ENCODE results near the gene ZNF428. TPM values are rescaled to one million over a fixed set of nuclear protein-coding genes. Genes with fewer than 3 reads are reported as not detected.

ZNF428 gene
- total and polyA plus RNA-seq, 10 donors, result 19.9 to 54.7 (median 27.7) TPM

DNA sequence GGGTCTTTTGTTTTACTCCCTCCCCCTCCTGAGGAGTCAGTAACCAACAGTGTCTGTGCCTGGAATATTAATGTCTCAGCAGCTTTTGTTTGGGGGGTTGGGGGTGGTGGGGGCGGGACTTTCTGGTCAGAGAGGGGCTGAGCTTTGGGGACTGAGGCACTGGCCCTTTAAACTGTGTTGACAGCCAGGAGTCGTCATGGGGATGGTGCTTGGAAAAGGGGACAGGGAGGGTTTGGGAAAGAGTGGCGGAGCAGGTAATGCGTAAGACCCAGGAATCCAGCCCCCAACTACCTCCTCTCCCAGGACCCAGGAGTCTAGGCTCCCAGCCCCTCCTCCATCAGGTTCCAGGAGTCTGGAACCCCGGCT, 15.1 kb upstream of the ZNF428 start:
- Histone ChIP-seq H3K27ac (no peak overlapping the region), H3K36me3 (no peaks in the 10 kb centered on the region), H3K9me3 (no peaks in the 10 kb centered on the region), H3K4me1 (peaks cover 0 to 20% (median 8%) of the 10 kb centered on the region in 6 donors), H3K27me3 (replicated peaks in 1 of 7) (peaks cover 0 to 55% (median 0%) of the 10 kb centered on the region in 7 donors), H3K4me3 (no peak overlapping the region)
- no peak for DNase-seq
- WGBS, 5 donors, result 52 to 69% (median 66%) methylated on average over 4 to 5 of the region's 5 CpGs
- TF ChIP-seq, protein P1, sequence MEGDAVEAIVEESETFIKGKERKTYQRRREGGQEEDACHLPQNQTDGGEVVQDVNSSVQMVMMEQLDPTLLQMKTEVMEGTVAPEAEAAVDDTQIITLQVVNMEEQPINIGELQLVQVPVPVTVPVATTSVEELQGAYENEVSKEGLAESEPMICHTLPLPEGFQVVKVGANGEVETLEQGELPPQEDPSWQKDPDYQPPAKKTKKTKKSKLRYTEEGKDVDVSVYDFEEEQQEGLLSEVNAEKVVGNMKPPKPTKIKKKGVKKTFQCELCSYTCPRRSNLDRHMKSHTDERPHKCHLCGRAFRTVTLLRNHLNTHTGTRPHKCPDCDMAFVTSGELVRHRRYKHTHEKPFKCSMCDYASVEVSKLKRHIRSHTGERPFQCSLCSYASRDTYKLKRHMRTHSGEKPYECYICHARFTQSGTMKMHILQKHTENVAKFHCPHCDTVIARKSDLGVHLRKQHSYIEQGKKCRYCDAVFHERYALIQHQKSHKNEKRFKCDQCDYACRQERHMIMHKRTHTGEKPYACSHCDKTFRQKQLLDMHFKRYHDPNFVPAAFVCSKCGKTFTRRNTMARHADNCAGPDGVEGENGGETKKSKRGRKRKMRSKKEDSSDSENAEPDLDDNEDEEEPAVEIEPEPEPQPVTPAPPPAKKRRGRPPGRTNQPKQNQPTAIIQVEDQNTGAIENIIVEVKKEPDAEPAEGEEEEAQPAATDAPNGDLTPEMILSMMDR (IDR thresholded peaks at IDR 0.05 in 8 of 11, conservative IDR thresholded peaks at IDR 0.05 in 3 of 11), result no peak
- no peak for TF ChIP-seq POLR2AphosphoS5 (IDR thresholded peaks at IDR 0.05)
- no peak for TF ChIP-seq POLR2A (IDR thresholded peaks at IDR 0.05)
- intact Hi-C loops (cut with DNase I; ENCODE audit: low total_unique reads), result no loop called here

DNA sequence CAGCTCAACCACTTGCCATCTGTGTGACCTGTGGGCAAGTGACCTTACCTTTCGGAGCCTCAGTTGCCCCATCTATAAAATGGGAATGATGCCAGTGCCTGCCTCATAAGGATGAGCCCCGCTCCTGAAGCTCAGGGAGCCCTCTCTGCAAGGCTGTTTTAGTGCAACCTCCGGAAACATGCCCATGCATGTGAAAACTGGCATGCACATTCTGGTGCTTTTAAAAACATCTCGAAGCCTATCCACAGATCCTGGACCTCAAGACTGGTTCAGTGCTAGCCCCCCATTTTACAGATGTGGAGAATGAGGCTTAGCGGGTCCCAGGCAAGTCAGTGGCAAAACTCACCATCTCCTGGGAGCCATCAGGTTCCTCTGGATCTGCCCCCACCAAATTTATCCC, 14.6 kb upstream of the ZNF428 start:
- Histone ChIP-seq H3K27me3 (replicated peaks in 1 of 7) (peaks cover 0 to 50% (median 0%) of the 10 kb centered on the region in 7 donors), H3K4me3 (no peak overlapping the region), H3K36me3 (no peaks in the 10 kb centered on the region), H3K9me3 (no peaks in the 10 kb centered on the region), H3K4me1 (peaks cover 0 to 17% (median 5%) of the 10 kb centered on the region in 6 donors), H3K27ac (no peak overlapping the region)
- no peak for DNase-seq
- WGBS, 5 donors, result 69 to 88% (median 85%) methylated on average over 5 of the region's 5 CpGs
- TF ChIP-seq, protein P1 (IDR thresholded peaks at IDR 0.05 in 8 of 11, conservative IDR thresholded peaks at IDR 0.05 in 3 of 11), result no peak
- TF ChIP-seq POLR2A (IDR thresholded peaks at IDR 0.05) (no peak), POLR2AphosphoS5 (IDR thresholded peaks at IDR 0.05) (no peak)
- intact Hi-C loops (cut with DNase I; ENCODE audit: low total_unique reads), result no loop called here

DNA sequence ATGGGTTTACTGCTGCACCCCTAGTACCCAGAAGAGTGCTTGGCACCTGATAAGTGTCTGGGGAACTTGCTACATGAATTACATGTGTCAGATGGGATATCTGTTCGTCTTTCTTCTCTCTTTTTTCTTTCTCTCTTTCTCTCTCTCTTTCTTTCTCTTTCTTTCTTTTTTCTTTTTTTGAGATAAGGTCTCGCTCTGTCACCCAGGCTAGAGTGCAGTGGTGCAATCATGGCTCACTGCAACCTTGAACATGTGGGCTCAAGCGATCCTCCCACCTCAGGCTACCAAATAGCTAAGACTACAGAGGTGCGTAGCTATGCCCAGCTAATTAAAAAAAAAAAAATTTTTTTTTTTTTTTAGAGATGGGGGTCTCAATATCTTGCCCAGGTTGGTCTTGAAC, 14.1 kb upstream of the ZNF428 start:
- no peak overlapping the region for H3K4me3 ChIP-seq
- H3K4me1 ChIP-seq, result peaks cover 0 to 12% (median under 1%) of the 10 kb centered on the region in 6 donors
- no peak overlapping the region for H3K27ac ChIP-seq
- H3K9me3 ChIP-seq, result no peaks in the 10 kb centered on the region
- no peaks in the 10 kb centered on the region for H3K36me3 ChIP-seq
- no peak for DNase-seq
- peaks cover 0 to 45% (median 0%) of the 10 kb centered on the region in 7 donors for H3K27me3 ChIP-seq (replicated peaks in 1 of 7)
- WGBS, 5 donors, result 79 to 95% (median 88%) methylated on average over 4 of the region's 4 CpGs
- TF ChIP-seq, protein P1 (IDR thresholded peaks at IDR 0.05 in 8 of 11, conservative IDR thresholded peaks at IDR 0.05 in 3 of 11), result no peak
- no peak for TF ChIP-seq POLR2AphosphoS5 (IDR thresholded peaks at IDR 0.05)
- TF ChIP-seq POLR2A (IDR thresholded peaks at IDR 0.05), result no peak
- intact Hi-C loops (cut with DNase I; ENCODE audit: low total_unique reads), result no loop called here

- no peak for DNase-seq
- WGBS, 5 donors, result 77 to 93% (median 85%) methylated on average over 5 of the region's 5 CpGs
- Histone ChIP-seq H3K27me3 (replicated peaks in 1 of 7) (peaks cover 0 to 35% (median 7%) of the 10 kb centered on the region in 7 donors), H3K4me3 (no peak overlapping the region), H3K36me3 (no peaks in the 10 kb centered on the region), H3K4me1 (peaks cover 0 to 10% (median 0%) of the 10 kb centered on the region in 6 donors), H3K27ac (no peak overlapping the region), H3K9me3 (no peaks in the 10 kb centered on the region)
- TF ChIP-seq POLR2AphosphoS5 (IDR thresholded peaks at IDR 0.05), result no peak
- TF ChIP-seq, protein P1 (IDR thresholded peaks at IDR 0.05 in 8 of 11, conservative IDR thresholded peaks at IDR 0.05 in 3 of 11), result no peak
- TF ChIP-seq POLR2A (IDR thresholded peaks at IDR 0.05), result no peak
- intact Hi-C loops (cut with DNase I; ENCODE audit: low total_unique reads), result no loop called here
These were observed 12.1 kb upstream of the ZNF428 start for GRCh38 chr19:43631491-43631890.

Data from spleen (tissue), 11 donors.